ENCODE results near the gene IGF2BP3.

IGF2BP3 gene

GRCh38 chr7:23261843-23262452, 208.3 kb downstream of the IGF2BP3 start:
- ATAC-seq, result peak; percentile 99
- TF ChIP-seq CSDC2 (CRISPR knock-in tag; IDR thresholded peaks at IDR 0.05) (no peak), ZNF70 (CRISPR knock-in tag; IDR thresholded peaks at IDR 0.05) (no peak), ZNF8 (CRISPR knock-in tag; IDR thresholded peaks at IDR 0.05) (no peak), GLIS3 (CRISPR knock-in tag; IDR thresholded peaks at IDR 0.05) (no peak), CSRNP3 (CRISPR knock-in tag; IDR thresholded peaks at IDR 0.05) (no peak), ZFP3 (CRISPR knock-in tag; IDR thresholded peaks at IDR 0.05) (no peak), ARNTL (CRISPR knock-in tag; IDR thresholded peaks at IDR 0.05; ENCODE audit: borderline replicate concordance, low read depth) (no peak), PPARA (CRISPR knock-in tag; IDR thresholded peaks at IDR 0.05; ENCODE audit: borderline replicate concordance) (no peak), PATZ1 (CRISPR knock-in tag; IDR thresholded peaks at IDR 0.05; ENCODE audit: borderline replicate concordance) (no peak), BACH2 (CRISPR knock-in tag; IDR thresholded peaks at IDR 0.05; ENCODE audit: borderline replicate concordance) (no peak), ZC3H10 (CRISPR knock-in tag; IDR thresholded peaks at IDR 0.05) (no peak)

GRCh38 chr7:23260371-23260770, 209.9 kb downstream of the IGF2BP3 start:
- no peak for ATAC-seq

More at GRCh38 chr7:23260371-23260770, 209.9 kb downstream of the IGF2BP3 start:
- TF ChIP-seq ZC3H10 (CRISPR knock-in tag; IDR thresholded peaks at IDR 0.05) (no peak), ZNF8 (CRISPR knock-in tag; IDR thresholded peaks at IDR 0.05) (no peak)

Measured in SK-N-SH treated with all-trans-retinoic acid at 6 μM for 48 hours (cell line).